MM.1S (cell line): ENCODE results near the gene TCEANC.

Source experiments
- EZH2 ChIP-seq: fragments of 300-600 bp; sonication (generic); optimal IDR thresholded peaks from 2 replicates; pipeline ENCODE3; 2017; ENCODE audit warnings: low read depth, mild to moderate bottlenecking, antibody characterized with exemption, low read length, mixed read lengths
- EZH2phosphoT487 ChIP-seq: fragments of 300-600 bp; sonication (generic); IDR thresholded peaks from 2 replicates; pipeline ENCODE4 v1.6.1; 2018; ENCODE audit warnings: antibody characterized with exemption, low read length
- TF ChIP-seq, protein P1 (sequence below): fragments of 300-600 bp; sonication (generic); IDR thresholded peaks from 2 replicates; pipeline ENCODE4 v1.5.1; 2016; ENCODE audit warnings: antibody characterized with exemption, low read length, mixed read lengths

DNA sequence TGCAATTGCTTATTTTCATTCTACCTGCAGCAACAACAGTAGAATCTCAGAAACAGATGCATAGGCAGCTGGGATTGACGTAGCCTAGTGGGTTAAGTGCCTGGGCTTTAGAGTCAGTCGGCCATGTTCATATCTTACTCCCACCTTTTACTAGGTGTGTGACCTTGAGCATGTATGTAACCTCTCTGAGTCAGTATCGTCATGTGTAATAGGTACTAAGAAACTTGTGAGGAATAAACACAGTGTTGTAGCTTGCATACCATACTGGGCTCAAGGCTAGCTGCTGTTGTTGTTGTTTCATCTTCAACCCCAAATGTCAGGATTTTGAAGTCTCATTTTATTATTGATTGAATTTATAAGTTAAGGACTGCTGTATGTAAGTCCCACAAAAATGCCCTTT, 50.2 kb downstream of the TCEANC start:
- TF ChIP-seq, protein P1, sequence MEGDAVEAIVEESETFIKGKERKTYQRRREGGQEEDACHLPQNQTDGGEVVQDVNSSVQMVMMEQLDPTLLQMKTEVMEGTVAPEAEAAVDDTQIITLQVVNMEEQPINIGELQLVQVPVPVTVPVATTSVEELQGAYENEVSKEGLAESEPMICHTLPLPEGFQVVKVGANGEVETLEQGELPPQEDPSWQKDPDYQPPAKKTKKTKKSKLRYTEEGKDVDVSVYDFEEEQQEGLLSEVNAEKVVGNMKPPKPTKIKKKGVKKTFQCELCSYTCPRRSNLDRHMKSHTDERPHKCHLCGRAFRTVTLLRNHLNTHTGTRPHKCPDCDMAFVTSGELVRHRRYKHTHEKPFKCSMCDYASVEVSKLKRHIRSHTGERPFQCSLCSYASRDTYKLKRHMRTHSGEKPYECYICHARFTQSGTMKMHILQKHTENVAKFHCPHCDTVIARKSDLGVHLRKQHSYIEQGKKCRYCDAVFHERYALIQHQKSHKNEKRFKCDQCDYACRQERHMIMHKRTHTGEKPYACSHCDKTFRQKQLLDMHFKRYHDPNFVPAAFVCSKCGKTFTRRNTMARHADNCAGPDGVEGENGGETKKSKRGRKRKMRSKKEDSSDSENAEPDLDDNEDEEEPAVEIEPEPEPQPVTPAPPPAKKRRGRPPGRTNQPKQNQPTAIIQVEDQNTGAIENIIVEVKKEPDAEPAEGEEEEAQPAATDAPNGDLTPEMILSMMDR: no peak
- TF ChIP-seq EZH2: no peak
- no peak for TF ChIP-seq EZH2phosphoT487
